Fibroblast of lung (primary cell): ENCODE measurements around the gene BRCA2. TPM values are rescaled to one million over a fixed set of nuclear protein-coding genes. Genes with fewer than 3 reads are reported as not detected.
A peak's percentile ranks its signal among the peaks of the same experiment; 100 is the strongest.

Source experiments
- DNase-seq, 2 donors: peaks; one replicate each; pipeline versions ENCODE4 v3.0.0 to v3.0.0-alpha.2; 2010; ENCODE audit warnings: low read depth in 2 of 2
- H2AFZ ChIP-seq: 2 replicates; pipeline ENCODE4 v1.5.1; 2012; ENCODE audit warnings: low read length, control low read depth, inconsistent platforms
- H3K27ac ChIP-seq: 2 replicates; pipeline ENCODE4 v1.5.1; 2011; ENCODE audit warnings: low read length, control low read depth; ENCODE audit not compliant: insufficient read depth
- H3K27me3 ChIP-seq: 2 replicates; pipeline ENCODE4 v1.5.1; 2011; ENCODE audit warnings: mild to moderate bottlenecking, low read length; ENCODE audit not compliant: control insufficient read depth, insufficient read depth
- H3K36me3 ChIP-seq: 2 replicates; pipeline ENCODE4 v1.5.1; 2011; ENCODE audit warnings: low read length; ENCODE audit not compliant: control insufficient read depth, insufficient read depth
- H3K4me1 ChIP-seq: 2 replicates; pipeline ENCODE4 v1.5.1; 2011; ENCODE audit warnings: low read length; ENCODE audit not compliant: control insufficient read depth, insufficient read depth; ENCODE audit errors: extremely low read depth
- H3K4me2 ChIP-seq: 2 replicates; pipeline ENCODE4 v1.5.1; 2011; ENCODE audit warnings: low read length, control low read depth; ENCODE audit not compliant: insufficient read depth; ENCODE audit errors: extremely low read depth
- H3K4me3 ChIP-seq, 4 experiments: fragments of 200-600 bp in 1 of 4; sonication (generic) in 1 of 4; replicated peaks in 1 of 4; 2 replicates each; pipeline ENCODE4 v1.5.1; 2011 to 2016; ENCODE audit warnings: low read length in 4 of 4, low read depth in 3 of 4, mild to moderate bottlenecking in 3 of 4, control low read depth in 2 of 4, inconsistent platforms in 1 of 4, mixed read lengths in 1 of 4; ENCODE audit not compliant: insufficient read depth in 1 of 4; ENCODE audit errors: control extremely low read depth in 1 of 4
- H3K79me2 ChIP-seq: 2 replicates; pipeline ENCODE4 v1.5.1; 2012; ENCODE audit warnings: mild to moderate bottlenecking, low read length, inconsistent platforms; ENCODE audit not compliant: control insufficient read depth, insufficient read depth
- H3K9ac ChIP-seq: 2 replicates; pipeline ENCODE4 v1.5.1; 2011; ENCODE audit warnings: mild to moderate bottlenecking, low read length, control low read depth; ENCODE audit not compliant: insufficient read depth
- H3K9me3 ChIP-seq: 2 replicates; pipeline ENCODE4 v1.5.1; 2012; ENCODE audit warnings: low read depth, low read length; ENCODE audit not compliant: control insufficient read depth, insufficient read depth
- H4K20me1 ChIP-seq: 2 replicates; pipeline ENCODE4 v1.5.1; 2011; ENCODE audit warnings: low read length; ENCODE audit not compliant: control insufficient read depth, insufficient read depth; ENCODE audit errors: extremely low read depth
- CTCF ChIP-seq, 2 donors: IDR thresholded peaks in 1 of 2; conservative IDR thresholded peaks in 1 of 2; 1 replicate in 1 of 2; 2 replicates in 1 of 2; pipeline ENCODE4 v1.5.1; 2011 to 2012; ENCODE audit warnings: low read length in 2 of 2, control low read depth in 1 of 2, inconsistent platforms in 1 of 2, low read depth in 1 of 2, mild to moderate bottlenecking in 1 of 2
- EZH2 ChIP-seq: IDR thresholded peaks from 2 replicates; pipeline ENCODE4 v1.5.1; 2012; ENCODE audit warnings: low read length, control low read depth, mild to moderate bottlenecking; ENCODE audit errors: missing control alignments
- polyA plus RNA-seq, 2 donors: library from polyadenylated mRNA; depleted of rRNA in 1 of 2; stranded (reverse) in 1 of 2; unstranded in 1 of 2; fragments of >200 nt; gene quantifications; 2 replicates each; pipeline ENCODE4 v1.2.1, GENCODE V29; 2011 to 2012; ENCODE audit warnings: missing spikeins in 1 of 2
- total RNA-seq: library from RNA; depleted of rRNA; stranded (reverse); fragments of >200 nt; gene quantifications from 2 replicates; pipeline ENCODE4 v1.2.1, GENCODE V29; 2014

Gene BRCA2
- total and polyA plus RNA-seq, 2 donors (not counting 1 experiment from before 2014, with no cell fraction given) = 2.0 to 4.5 TPM

DNA sequence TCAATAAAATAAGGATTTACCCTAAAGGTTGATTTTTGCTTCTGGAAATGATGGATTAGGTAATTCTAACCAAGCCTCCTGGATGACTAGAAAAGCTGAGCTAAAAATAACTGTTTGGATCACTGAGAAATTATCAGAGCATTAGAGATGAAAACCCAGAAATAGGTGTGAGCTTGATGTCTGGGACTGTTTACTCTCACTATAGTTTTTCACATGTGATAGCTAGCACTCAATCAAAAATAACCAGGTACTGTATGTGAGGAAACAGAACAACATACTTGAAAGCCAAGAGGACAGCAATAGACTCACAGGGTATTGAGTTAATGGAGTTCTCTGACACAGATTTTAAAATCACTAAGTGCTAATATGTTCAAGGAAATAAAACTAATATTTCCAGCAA is 9.7 kb upstream of the BRCA2 start:
- no peaks in the 10 kb centered on the region for H3K9me3 ChIP-seq
- no peaks in the 10 kb centered on the region for H4K20me1 ChIP-seq
- H3K27ac ChIP-seq = no peak overlapping the region
- no peak overlapping the region for H3K4me2 ChIP-seq
- no peak overlapping the region for H3K4me3 ChIP-seq
- no peak overlapping the region for H3K9ac ChIP-seq
- no peaks in the 10 kb centered on the region for H3K79me2 ChIP-seq
- H3K4me1 ChIP-seq = no peaks in the 10 kb centered on the region
- H3K36me3 ChIP-seq = no peaks in the 10 kb centered on the region
- no peak overlapping the region for H2AFZ ChIP-seq
- no peaks in the 10 kb centered on the region for H3K27me3 ChIP-seq
- DNase-seq = no peak
- no peak for TF ChIP-seq EZH2
- no peak for TF ChIP-seq CTCF (conservative IDR thresholded peaks at IDR 0.05 in 1 of 2, IDR thresholded peaks at IDR 0.05 in 1 of 2; ENCODE audit: low read depth in 1 of 2, low read length in 2 of 2)

DNA sequence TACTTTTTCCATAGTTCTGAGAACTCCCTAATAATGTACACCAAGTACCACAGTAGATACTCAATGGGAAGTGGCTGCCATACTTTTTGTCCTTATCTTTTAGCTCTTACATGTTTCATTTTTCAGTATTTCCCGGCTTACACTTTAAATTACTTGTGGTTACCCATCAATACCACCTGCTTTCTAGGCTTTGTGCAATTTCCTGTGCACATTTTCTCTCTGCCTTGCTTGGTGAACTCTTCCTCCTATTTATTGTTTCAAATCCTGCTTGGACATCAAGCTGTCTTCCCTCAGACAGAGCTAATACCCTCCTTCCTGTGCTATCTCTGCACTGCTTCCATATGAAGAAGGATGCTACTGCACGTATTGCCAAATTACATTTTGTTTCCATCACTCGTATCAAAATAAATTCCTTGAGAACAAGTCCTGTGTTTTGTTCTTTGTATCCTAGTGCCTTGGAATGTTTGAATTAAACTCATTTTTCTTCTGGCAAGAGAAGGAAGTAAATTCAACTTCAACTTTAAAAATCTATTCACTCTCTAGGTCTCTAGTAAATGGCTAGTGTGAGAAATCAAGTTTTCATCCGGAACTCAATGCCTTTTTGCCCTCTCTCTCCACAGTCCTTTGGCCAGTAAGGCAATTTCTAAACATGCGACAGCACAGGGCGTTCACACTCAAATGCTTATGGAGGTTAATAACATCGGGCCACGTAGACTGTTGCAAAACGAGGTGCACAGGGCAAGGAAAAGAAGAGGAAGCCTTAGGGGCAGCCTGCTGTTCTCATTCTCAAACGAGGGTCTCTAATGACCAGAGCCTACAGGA is 5.8 kb upstream of the BRCA2 start:
- H3K9ac ChIP-seq = no peak overlapping the region
- peak overlapping the region; percentile 85 for H3K4me2 ChIP-seq
- no peaks in the 10 kb centered on the region for H3K27me3 ChIP-seq
- H3K36me3 ChIP-seq = no peaks in the 10 kb centered on the region
- peak overlapping the region; percentile 51 for H3K27ac ChIP-seq
- H3K4me3 ChIP-seq = peak overlapping the region; percentile 8 to 22 (median 12)
- DNase-seq = peak; percentile 11 to 74
- peak overlapping the region; percentile 82 for H2AFZ ChIP-seq
- H3K4me1 ChIP-seq = no peaks in the 10 kb centered on the region
- H4K20me1 ChIP-seq = no peaks in the 10 kb centered on the region
- H3K9me3 ChIP-seq = no peaks in the 10 kb centered on the region
- TF ChIP-seq EZH2 (no peak), CTCF (conservative IDR thresholded peaks at IDR 0.05 in 1 of 2, IDR thresholded peaks at IDR 0.05 in 1 of 2; ENCODE audit: low read depth in 1 of 2, low read length in 2 of 2) (no peak)
- no peaks in the 10 kb centered on the region for H3K79me2 ChIP-seq

- Histone ChIP-seq H3K79me2 (no peaks in the 10 kb centered on the region), H3K9ac (no peak overlapping the region), H3K27me3 (no peaks in the 10 kb centered on the region), H3K27ac (peak overlapping the region; percentile 51), H4K20me1 (no peaks in the 10 kb centered on the region), H3K4me3 (peak overlapping the region; percentile 8 to 22 (median 12)), H3K4me1 (no peaks in the 10 kb centered on the region), H2AFZ (peak overlapping the region; percentile 82), H3K36me3 (no peaks in the 10 kb centered on the region), H3K9me3 (no peaks in the 10 kb centered on the region), H3K4me2 (peak overlapping the region; percentile 85)
- DNase-seq = peak; percentile 47 to 83
- TF ChIP-seq EZH2 = no peak
- TF ChIP-seq CTCF (conservative IDR thresholded peaks at IDR 0.05 in 1 of 2, IDR thresholded peaks at IDR 0.05 in 1 of 2; ENCODE audit: low read depth in 1 of 2, low read length in 2 of 2) = peak; percentile 67 to 73
Measured at GRCh38 chr13:32310134-32310706, 5.1 kb upstream of the BRCA2 start.
